Sciatic nerve (tissue), 2 donors: ENCODE measurements around the gene NLRX1. TPM values are rescaled to one million over a fixed set of nuclear protein-coding genes. Genes with fewer than 3 reads are reported as not detected.
"Not testable (repeated sequence)": the region's sequence is repeated elsewhere in the genome, so short reads cannot be mapped to it uniquely, and the experiment has no call there.

Experiments
- ATAC-seq: fragments of 200-7000 bp; cut with Tn5 transposase; one replicate; pipeline ENCODE4 v1.9.1; 2020; ENCODE audit warnings: mild to moderate bottlenecking, moderate library complexity
- DNase-seq: peaks from one replicate; pipeline ENCODE4 v3.0.0-alpha.2; 2020; ENCODE audit warnings: low spot score
- intact Hi-C: fragments of 100-400 bp; cut with DNase I; formaldehyde crosslinking; loops from one replicate; pipeline ENCODE4 v1.14.2; 2022
- total RNA-seq: library from RNA; stranded (reverse); fragmentation: NEBNext Ultra II Directional; extraction: Animal tissue kit (Norgen Biotek cat#: 25700); gene quantifications from one replicate; pipeline ENCODE4 v1.2.1, GENCODE V29; 2021
- donor health status: DM: no; HTN: no; CAD: no.
- donor health status: DM: no; HTN: no; CAD: no.

The NLRX1 gene
- total RNA-seq, 1 donor from 2014 or later: 13.9 TPM

GRCh38 chr11:119179983-119180382 lies 11.5 kb downstream of the NLRX1 start:
- DNase-seq: no peak
- no peak for ATAC-seq
- intact Hi-C loops: no loop called here

GRCh38 chr11:119180729-119181676 lies 12.5 kb downstream of the NLRX1 start:
- intact Hi-C loops: no loop called here
- ATAC-seq (no peak), DNase-seq (no peak)

GRCh38 chr11:119181677-119182412 lies 13.3 kb downstream of the NLRX1 start:
- intact Hi-C loops: no loop called here
- DNase-seq: no peak
- no peak for ATAC-seq

- intact Hi-C loops, DNase-seq, ATAC-seq: not testable (repeated sequence)
These were observed 15.9 kb downstream of the NLRX1 start for GRCh38 chr11:119184399-119184798.

- intact Hi-C loops: no loop called here
- DNase-seq (no peak), ATAC-seq (no peak)
These were observed 17.6 kb downstream of the NLRX1 start for GRCh38 chr11:119185981-119186634.

- DNase-seq (no peak), ATAC-seq (peak; percentile 8)
- intact Hi-C loops: no loop called here
These were observed 18.8 kb downstream of the NLRX1 start for GRCh38 chr11:119187123-119187892.

- DNase-seq: no peak
- ATAC-seq: no peak
- intact Hi-C loops: no loop called here
These were observed 19.5 kb downstream of the NLRX1 start for GRCh38 chr11:119188067-119188466.

- intact Hi-C loops: no loop called here
- DNase-seq (no peak), ATAC-seq (no peak)
These were observed 20.4 kb downstream of the NLRX1 start for GRCh38 chr11:119188887-119189286.

GRCh38 chr11:119189393-119189792 lies 20.9 kb downstream of the NLRX1 start:
- ATAC-seq (no peak), DNase-seq (no peak)
- intact Hi-C loops: no loop called here

- DNase-seq (no peak), ATAC-seq (no peak)
- intact Hi-C loops: no loop called here
These were observed 22.0 kb downstream of the NLRX1 start for GRCh38 chr11:119190531-119190930.

- ATAC-seq, DNase-seq, intact Hi-C loops: not testable (repeated sequence)
These were observed 22.7 kb downstream of the NLRX1 start for GRCh38 chr11:119191265-119191664.

- no peak for DNase-seq
These were observed 23.6 kb downstream of the NLRX1 start for GRCh38 chr11:119192111-119192510.

GRCh38 chr11:119193001-119193400 lies 24.5 kb downstream of the NLRX1 start:
- no peak for DNase-seq
- intact Hi-C loops: no loop called here
- ATAC-seq: no peak

More at GRCh38 chr11:119192111-119192510, 23.6 kb downstream of the NLRX1 start:
- intact Hi-C loops: no loop called here
- ATAC-seq: no peak

GRCh38 chr11:119193626-119194025 lies 25.1 kb downstream of the NLRX1 start:
- ATAC-seq (no peak), DNase-seq (no peak)
- intact Hi-C loops: no loop called here

- intact Hi-C loops: no loop called here
- DNase-seq (no peak), ATAC-seq (no peak)
These were observed 26.4 kb downstream of the NLRX1 start for GRCh38 chr11:119194811-119195440.

GRCh38 chr11:119195680-119196079 lies 27.2 kb downstream of the NLRX1 start:
- DNase-seq: no peak
- intact Hi-C loops: no loop called here
- peak; percentile 46 for ATAC-seq

GRCh38 chr11:119196833-119197483 lies 28.4 kb downstream of the NLRX1 start:
- intact Hi-C loops: no loop called here
- DNase-seq (no peak), ATAC-seq (peak; percentile 88)

GRCh38 chr11:119198925-119199324 lies 30.4 kb downstream of the NLRX1 start:
- DNase-seq (peak; percentile 33), ATAC-seq (no peak)
- intact Hi-C loops: no loop called here
